ENCODE data around the gene SELENOT.

- no peak for TF ChIP-seq SUZ12 (IDR thresholded peaks at IDR 0.05; ENCODE audit: extremely low read depth, insufficient read depth, insufficient read length)
- no peak for TF ChIP-seq ZNF274 (IDR thresholded peaks at IDR 0.05; ENCODE audit: low read depth, low read length)
Measured at GRCh38 chr3:150555859-150556436, 47.2 kb upstream of the SELENOT start.
